HepG2 (cell line): ENCODE results near the gene ACSM3. TPM values are rescaled to one million over a fixed set of nuclear protein-coding genes. Genes with fewer than 3 reads are reported as not detected.

Experiments used
- MTA1 ChIP-seq: sonication (generic); formaldehyde crosslinking; IDR thresholded peaks from 2 replicates; pipeline ENCODE4 v1.4.0; 2020; ENCODE audit warnings: missing genetic modification reagents, mild to moderate bottlenecking, borderline replicate concordance
- MZF1 ChIP-seq: sonication (generic); formaldehyde crosslinking; IDR thresholded peaks from 2 replicates; pipeline ENCODE4 v1.8.1; 2023; ENCODE audit warnings: mild to moderate bottlenecking, missing genetic modification reagents, borderline replicate concordance
- NFKB2 ChIP-seq: sonication (generic); formaldehyde crosslinking; IDR thresholded peaks from 2 replicates; pipeline ENCODE4 v1.4.0; 2020; ENCODE audit warnings: missing genetic modification reagents, borderline replicate concordance
- NFYC ChIP-seq: IDR thresholded peaks from 2 replicates; pipeline ENCODE4 v1.6.1; 2016; ENCODE audit warnings: missing genetic modification reagents, missing compliant biosample characterization
- NR2C2 ChIP-seq: sonication (generic); formaldehyde crosslinking; IDR thresholded peaks from 2 replicates; pipeline ENCODE4 v1.4.0; 2020; ENCODE audit warnings: missing genetic modification reagents, mild to moderate bottlenecking, moderate library complexity, borderline replicate concordance
- SAP130 ChIP-seq: IDR thresholded peaks from 2 replicates; pipeline ENCODE4 v1.6.1; 2016; ENCODE audit warnings: low read depth
- SIX1 ChIP-seq: sonication (generic); formaldehyde crosslinking; IDR thresholded peaks from 2 replicates; pipeline ENCODE4 v1.4.0; 2020; ENCODE audit warnings: missing genetic modification reagents, borderline replicate concordance
- SRY ChIP-seq: sonication (generic); formaldehyde crosslinking; IDR thresholded peaks from 2 replicates; pipeline ENCODE4 v1.8.0; 2022; ENCODE audit warnings: mild to moderate bottlenecking, missing genetic modification reagents
- TMF1 ChIP-seq: sonication (generic); formaldehyde crosslinking; IDR thresholded peaks from 2 replicates; pipeline ENCODE4 v1.8.1; 2022; ENCODE audit warnings: low read depth, missing genetic modification reagents
- ZFP37 ChIP-seq: sonication (generic); formaldehyde crosslinking; IDR thresholded peaks from 2 replicates; pipeline ENCODE4 v1.4.0; 2020; ENCODE audit warnings: missing genetic modification reagents, borderline replicate concordance
- ZFYVE20 ChIP-seq: sonication (generic); formaldehyde crosslinking; IDR thresholded peaks from 2 replicates; pipeline ENCODE4 v1.8.0; 2023; ENCODE audit warnings: low read depth, mild to moderate bottlenecking, moderate library complexity, missing genetic modification reagents, borderline replicate concordance
- ZNF34 ChIP-seq: sonication (generic); formaldehyde crosslinking; IDR thresholded peaks from 2 replicates; pipeline ENCODE4 v1.4.0; 2020; ENCODE audit warnings: mild to moderate bottlenecking, missing genetic modification reagents, borderline replicate concordance
- ZNF382 ChIP-seq: sonication (generic); formaldehyde crosslinking; IDR thresholded peaks from 2 replicates; pipeline ENCODE4 v1.5.0; 2020; ENCODE audit warnings: missing genetic modification reagents, mild to moderate bottlenecking, borderline replicate concordance
- ZNF557 ChIP-seq: sonication (generic); formaldehyde crosslinking; IDR thresholded peaks from 2 replicates; pipeline ENCODE4 v1.4.0; 2020; ENCODE audit warnings: missing genetic modification reagents
- ZNF724P ChIP-seq: sonication (generic); formaldehyde crosslinking; IDR thresholded peaks from 2 replicates; pipeline ENCODE4 v1.8.0; 2022; ENCODE audit warnings: missing genetic modification reagents, borderline replicate concordance
- ZNF792 ChIP-seq: IDR thresholded peaks from 2 replicates; pipeline ENCODE4 v1.6.1; 2016
- polyA plus RNA-seq, 8 experiments: library from polyadenylated mRNA; depleted of rRNA in 3 of 8; stranded (reverse) in 7 of 8; unstranded in 1 of 8; fragments of >200 nt; fragmentation: Illumina TruSeq in 4 of 8; extraction: Trizol in 4 of 8; gene quantifications; 2 replicates each; pipeline versions ENCODE4 v1.2.1 to v1.2.3, GENCODE V29; 2011 to 2016; ENCODE audit warnings: low read depth in 4 of 8, missing spikeins in 1 of 8, mixed read lengths in 1 of 8; ENCODE audit not compliant: insufficient read depth in 1 of 8
- total RNA-seq, 5 experiments: library from RNA; depleted of rRNA; stranded (reverse); fragments of >200 nt; fragmentation: Illumina TruSeq; extraction: Trizol; gene quantifications; 2 replicates each; pipeline ENCODE4 v1.2.3, GENCODE V29; 2016; ENCODE audit warnings: low read depth in 1 of 5
- TF ChIP-seq, protein P1 (sequence below): sonication (generic); formaldehyde crosslinking; IDR thresholded peaks from 2 replicates; pipeline ENCODE4 v1.9.0; 2021; ENCODE audit warnings: missing genetic modification reagents, borderline replicate concordance
- TF ChIP-seq, protein P2 (sequence below): sonication (generic); formaldehyde crosslinking; IDR thresholded peaks from 2 replicates; pipeline ENCODE4 v1.8.1; 2023; ENCODE audit warnings: missing genetic modification reagents, mild to moderate bottlenecking, borderline replicate concordance
- TF ChIP-seq, protein P3 (sequence below): sonication (generic); formaldehyde crosslinking; IDR thresholded peaks from 2 replicates; pipeline ENCODE4 v1.4.0; 2020; ENCODE audit warnings: missing genetic modification reagents, borderline replicate concordance
- TF ChIP-seq, protein P4 (sequence below): sonication (generic); formaldehyde crosslinking; IDR thresholded peaks from 2 replicates; pipeline ENCODE4 v1.4.0; 2020; ENCODE audit warnings: mild to moderate bottlenecking, missing genetic modification reagents

Gene ACSM3
- total and polyA plus RNA-seq, 2 of the 13 experiments (the other 11 are each of a cell fraction or from before 2014, with no cell fraction given), result 74.0 to 108 TPM

DNA sequence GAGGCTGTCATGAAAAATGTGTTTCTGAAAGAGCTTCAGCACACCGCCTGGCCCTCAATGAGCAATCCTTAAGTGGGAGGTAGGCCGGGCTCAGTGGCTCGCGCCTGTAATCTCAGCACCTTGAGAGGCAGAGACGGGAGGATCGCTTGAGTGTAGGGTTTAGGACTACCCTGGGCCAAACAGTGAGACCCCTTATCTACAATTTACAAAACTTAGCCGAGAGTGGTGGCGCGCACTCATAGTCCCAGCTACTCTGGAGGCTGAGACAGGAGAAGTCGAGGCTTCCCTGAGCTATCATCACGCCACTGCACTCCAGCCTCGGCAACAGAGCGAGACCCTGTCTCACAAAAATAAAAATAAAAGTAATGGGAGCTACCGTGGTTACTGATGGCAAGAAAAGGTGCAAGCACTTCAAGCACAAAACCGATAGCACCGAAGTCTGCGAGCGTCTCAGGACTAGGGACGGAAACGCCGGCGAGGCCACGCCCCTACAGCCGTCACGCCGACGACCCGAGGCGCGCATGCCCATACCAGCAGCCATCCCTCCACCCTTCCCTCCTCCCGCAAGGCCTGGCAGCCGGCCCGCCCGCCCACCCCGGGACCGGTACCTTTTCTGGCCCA is 22.8 kb upstream of the ACSM3 start (continued):
- TF ChIP-seq ZNF557 (CRISPR knock-in tag) (peak; percentile 78; the same call in 1 of the 2 replicates), SRY (CRISPR knock-in tag) (0 out of 2 replicates have a peak, but pooled peaks have one; percentile 68), ZFP37 (CRISPR knock-in tag) (peak; percentile 82; the same call in 1 of the 2 replicates), NR2C2 (no peak; the same call in 1 of the 2 replicates), NFYC (CRISPR knock-in tag) (no peak), ZNF724P (CRISPR knock-in tag) (peak; percentile 67; the same call in 1 of the 2 replicates), MTA1 (CRISPR knock-in tag) (0 out of 2 replicates have a peak, but pooled peaks have one; percentile 14), ZNF34 (no peak), SIX1 (CRISPR knock-in tag) (no peak), MZF1 (CRISPR knock-in tag) (no peak), TMF1 (CRISPR knock-in tag) (peak; percentile 90), ZNF382 (no peak), ZFYVE20 (CRISPR knock-in tag) (no peak), NFKB2 (CRISPR knock-in tag) (no peak; the same call in 1 of the 2 replicates), SAP130 (CRISPR knock-in tag) (peak; percentile 26; the same call in 1 of the 2 replicates), ZNF792 (CRISPR knock-in tag) (no peak)
- TF ChIP-seq, protein P1, sequence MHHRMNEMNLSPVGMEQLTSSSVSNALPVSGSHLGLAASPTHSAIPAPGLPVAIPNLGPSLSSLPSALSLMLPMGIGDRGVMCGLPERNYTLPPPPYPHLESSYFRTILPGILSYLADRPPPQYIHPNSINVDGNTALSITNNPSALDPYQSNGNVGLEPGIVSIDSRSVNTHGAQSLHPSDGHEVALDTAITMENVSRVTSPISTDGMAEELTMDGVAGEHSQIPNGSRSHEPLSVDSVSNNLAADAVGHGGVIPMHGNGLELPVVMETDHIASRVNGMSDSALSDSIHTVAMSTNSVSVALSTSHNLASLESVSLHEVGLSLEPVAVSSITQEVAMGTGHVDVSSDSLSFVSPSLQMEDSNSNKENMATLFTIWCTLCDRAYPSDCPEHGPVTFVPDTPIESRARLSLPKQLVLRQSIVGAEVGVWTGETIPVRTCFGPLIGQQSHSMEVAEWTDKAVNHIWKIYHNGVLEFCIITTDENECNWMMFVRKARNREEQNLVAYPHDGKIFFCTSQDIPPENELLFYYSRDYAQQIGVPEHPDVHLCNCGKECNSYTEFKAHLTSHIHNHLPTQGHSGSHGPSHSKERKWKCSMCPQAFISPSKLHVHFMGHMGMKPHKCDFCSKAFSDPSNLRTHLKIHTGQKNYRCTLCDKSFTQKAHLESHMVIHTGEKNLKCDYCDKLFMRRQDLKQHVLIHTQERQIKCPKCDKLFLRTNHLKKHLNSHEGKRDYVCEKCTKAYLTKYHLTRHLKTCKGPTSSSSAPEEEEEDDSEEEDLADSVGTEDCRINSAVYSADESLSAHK, result no peak
- TF ChIP-seq, protein P2, sequence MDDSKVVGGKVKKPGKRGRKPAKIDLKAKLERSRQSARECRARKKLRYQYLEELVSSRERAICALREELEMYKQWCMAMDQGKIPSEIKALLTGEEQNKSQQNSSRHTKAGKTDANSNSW, result no peak
- TF ChIP-seq, protein P3, sequence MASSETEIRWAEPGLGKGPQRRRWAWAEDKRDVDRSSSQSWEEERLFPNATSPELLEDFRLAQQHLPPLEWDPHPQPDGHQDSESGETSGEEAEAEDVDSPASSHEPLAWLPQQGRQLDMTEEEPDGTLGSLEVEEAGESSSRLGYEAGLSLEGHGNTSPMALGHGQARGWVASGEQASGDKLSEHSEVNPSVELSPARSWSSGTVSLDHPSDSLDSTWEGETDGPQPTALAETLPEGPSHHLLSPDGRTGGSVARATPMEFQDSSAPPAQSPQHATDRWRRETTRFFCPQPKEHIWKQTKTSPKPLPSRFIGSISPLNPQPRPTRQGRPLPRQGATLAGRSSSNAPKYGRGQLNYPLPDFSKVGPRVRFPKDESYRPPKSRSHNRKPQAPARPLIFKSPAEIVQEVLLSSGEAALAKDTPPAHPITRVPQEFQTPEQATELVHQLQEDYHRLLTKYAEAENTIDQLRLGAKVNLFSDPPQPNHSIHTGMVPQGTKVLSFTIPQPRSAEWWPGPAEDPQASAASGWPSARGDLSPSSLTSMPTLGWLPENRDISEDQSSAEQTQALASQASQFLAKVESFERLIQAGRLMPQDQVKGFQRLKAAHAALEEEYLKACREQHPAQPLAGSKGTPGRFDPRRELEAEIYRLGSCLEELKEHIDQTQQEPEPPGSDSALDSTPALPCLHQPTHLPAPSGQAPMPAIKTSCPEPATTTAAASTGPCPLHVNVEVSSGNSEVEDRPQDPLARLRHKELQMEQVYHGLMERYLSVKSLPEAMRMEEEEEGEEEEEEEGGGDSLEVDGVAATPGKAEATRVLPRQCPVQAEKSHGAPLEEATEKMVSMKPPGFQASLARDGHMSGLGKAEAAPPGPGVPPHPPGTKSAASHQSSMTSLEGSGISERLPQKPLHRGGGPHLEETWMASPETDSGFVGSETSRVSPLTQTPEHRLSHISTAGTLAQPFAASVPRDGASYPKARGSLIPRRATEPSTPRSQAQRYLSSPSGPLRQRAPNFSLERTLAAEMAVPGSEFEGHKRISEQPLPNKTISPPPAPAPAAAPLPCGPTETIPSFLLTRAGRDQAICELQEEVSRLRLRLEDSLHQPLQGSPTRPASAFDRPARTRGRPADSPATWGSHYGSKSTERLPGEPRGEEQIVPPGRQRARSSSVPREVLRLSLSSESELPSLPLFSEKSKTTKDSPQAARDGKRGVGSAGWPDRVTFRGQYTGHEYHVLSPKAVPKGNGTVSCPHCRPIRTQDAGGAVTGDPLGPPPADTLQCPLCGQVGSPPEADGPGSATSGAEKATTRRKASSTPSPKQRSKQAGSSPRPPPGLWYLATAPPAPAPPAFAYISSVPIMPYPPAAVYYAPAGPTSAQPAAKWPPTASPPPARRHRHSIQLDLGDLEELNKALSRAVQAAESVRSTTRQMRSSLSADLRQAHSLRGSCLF (CRISPR knock-in tag), result no peak
- TF ChIP-seq, protein P4, sequence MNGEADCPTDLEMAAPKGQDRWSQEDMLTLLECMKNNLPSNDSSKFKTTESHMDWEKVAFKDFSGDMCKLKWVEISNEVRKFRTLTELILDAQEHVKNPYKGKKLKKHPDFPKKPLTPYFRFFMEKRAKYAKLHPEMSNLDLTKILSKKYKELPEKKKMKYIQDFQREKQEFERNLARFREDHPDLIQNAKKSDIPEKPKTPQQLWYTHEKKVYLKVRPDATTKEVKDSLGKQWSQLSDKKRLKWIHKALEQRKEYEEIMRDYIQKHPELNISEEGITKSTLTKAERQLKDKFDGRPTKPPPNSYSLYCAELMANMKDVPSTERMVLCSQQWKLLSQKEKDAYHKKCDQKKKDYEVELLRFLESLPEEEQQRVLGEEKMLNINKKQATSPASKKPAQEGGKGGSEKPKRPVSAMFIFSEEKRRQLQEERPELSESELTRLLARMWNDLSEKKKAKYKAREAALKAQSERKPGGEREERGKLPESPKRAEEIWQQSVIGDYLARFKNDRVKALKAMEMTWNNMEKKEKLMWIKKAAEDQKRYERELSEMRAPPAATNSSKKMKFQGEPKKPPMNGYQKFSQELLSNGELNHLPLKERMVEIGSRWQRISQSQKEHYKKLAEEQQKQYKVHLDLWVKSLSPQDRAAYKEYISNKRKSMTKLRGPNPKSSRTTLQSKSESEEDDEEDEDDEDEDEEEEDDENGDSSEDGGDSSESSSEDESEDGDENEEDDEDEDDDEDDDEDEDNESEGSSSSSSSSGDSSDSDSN, result no peak
